HTR-8/SVneo (cell line): ENCODE measurements around the gene DST.
A peak's percentile ranks its signal among the peaks of the same experiment; 100 is the strongest.

ENCODE experiments used
- DNase-seq: peaks from one replicate; pipeline ENCODE4 v3.0.0; 2011; ENCODE audit warnings: low spot score, mixed read lengths; ENCODE audit not compliant: insufficient read length
- FAIRE-seq: peaks from 2 replicates; lab custom pipeline; 2011; peaks lifted over from hg19 to GRCh38; lab: Jason Lieb, UNC

Gene DST

DNA sequence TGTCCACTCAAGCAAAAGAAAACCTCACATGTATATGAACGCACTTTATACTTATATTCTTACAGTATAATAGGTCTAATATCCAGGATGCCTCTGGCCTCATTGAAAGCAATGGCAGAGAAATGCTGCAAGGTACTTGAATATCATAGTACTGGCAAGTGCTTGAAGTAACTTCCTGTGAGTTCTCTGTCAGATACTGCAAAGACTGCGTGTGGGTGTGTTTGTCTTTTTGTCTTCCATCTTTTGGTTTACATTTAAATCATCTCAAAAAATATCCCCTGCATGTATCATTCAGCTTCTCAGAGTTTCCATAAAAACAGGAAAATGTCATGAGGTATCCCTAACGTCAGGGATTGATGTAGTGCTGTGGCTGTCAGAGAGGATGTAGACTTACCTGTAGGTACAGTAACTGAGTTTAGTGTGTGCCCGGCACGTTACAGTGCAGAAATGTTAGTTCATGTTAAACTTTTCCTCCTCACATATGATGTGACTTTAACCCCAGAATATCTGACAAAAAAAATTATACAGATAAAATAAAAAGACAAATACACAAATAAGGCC, 184.3 kb downstream of the DST start:
- FAIRE-seq = no peak
- no peak for DNase-seq

DNA sequence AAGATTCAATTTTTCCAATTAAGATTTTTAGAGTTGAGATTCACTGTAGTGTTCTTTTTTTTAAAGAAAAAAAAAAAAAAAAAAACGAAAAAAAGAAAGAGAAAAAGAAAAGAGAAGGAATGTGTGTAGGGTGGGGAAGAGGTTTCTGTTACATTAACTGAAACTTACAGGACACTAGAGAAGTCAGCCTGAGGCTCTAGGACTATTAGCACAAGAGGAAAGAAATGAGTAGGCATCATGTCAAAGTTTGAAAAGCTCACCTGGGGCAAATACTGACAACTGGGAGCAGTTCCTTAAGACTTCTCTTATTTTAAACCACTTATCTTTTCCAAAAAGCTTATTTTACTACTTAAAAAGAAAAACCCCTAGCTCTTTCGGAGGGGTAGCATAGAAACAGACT, 185.9 kb downstream of the DST start:
- DNase-seq (no peak), FAIRE-seq (no peak)

DNA sequence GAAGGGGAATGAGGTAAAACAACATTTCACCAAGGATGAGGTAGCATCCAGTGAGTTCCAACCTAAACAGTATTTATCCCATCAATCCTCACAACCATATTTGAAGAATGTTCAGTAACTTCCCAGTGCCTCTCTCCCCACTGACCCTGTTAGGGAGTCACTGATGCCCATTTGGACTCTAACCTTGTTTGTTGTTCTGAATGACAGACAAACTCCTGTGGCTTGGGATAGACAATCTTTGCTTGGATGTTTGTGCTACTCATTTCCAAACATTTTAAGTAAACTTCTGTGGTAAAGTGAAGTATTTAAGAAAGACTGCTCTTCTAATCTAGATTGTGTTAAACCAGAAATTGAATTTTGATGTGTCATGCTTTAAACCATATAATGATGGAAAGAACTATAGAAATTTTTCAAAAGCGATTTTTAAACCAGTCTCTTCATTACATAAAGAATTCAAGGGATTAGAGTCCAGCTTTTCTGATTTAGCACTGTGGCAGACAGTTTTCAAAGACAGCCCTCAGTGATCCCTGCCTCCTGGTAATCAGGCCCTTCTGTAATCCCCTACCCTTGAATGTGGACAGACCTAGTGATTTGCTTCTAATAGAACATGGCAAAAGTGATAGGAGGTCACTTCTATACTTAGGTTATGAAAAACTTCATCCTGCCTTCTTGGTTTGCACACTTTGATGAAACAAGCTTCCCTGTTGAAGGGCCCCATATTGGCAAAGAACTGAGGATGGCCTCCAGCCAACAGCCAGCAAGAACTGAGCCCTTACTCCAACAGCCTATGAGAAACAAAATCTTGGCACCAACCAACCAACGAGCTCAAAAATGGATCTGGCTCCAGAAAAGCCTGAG, 191.6 kb downstream of the DST start:
- DNase-seq (no peak), FAIRE-seq (no peak)

DNA sequence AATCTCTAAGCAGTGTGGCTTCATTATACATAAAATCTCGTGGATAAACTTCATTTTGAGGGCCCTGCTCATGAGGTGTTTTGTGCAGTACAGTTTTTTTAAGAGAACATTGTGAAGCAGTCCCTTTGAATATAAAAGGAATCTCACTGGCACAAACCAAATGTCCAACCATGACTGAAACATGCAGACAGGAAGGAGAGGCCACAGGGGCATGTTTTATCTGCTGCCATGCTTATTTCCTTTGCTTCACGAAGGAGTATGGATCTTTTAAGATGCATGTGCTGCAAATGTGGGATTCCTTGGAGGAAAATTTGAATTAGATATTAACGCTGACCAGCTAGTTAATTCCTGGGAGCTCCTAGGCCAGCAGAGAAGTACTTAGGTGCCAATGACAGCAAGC, 192.3 kb downstream of the DST start:
- DNase-seq = no peak
- FAIRE-seq = no peak

DNA sequence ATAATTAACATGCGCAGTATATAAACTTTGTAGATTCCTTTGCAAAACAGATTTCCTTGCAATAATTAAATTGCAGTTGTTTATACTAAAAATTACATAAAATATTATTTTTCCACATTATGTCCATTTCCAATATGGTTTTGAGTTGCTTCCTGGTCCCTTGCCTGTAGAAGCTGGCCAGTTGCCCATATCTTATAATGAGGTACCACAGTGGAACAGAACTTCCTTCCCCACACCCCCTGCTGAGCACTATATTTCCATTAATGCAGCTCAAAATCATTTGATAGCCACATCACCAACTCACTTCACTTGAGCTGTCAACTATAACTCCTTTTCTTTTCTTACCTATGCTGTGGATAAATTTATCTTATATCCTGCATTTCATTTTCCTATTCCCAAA, 194.6 kb downstream of the DST start:
- no peak for FAIRE-seq
- no peak for DNase-seq

DNA sequence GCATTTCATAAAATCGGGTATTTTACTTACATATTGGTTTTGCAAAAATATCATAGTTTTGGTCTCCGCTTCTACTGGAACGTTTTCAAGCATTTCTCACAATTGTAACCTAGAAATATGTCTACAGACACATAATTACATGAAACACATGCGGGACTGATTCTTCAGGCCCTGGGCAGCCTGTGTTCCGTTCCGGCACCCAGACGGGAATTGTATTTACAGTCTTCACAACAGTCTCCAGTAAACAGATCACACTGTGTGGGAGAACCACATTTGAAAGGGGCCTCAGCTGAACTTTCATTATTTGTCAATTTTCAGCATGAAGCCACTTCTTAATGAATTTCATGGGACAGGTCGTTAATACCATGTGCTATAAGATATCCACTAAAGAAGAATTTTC, 196.9 kb downstream of the DST start:
- FAIRE-seq (no peak), DNase-seq (no peak)

DNA sequence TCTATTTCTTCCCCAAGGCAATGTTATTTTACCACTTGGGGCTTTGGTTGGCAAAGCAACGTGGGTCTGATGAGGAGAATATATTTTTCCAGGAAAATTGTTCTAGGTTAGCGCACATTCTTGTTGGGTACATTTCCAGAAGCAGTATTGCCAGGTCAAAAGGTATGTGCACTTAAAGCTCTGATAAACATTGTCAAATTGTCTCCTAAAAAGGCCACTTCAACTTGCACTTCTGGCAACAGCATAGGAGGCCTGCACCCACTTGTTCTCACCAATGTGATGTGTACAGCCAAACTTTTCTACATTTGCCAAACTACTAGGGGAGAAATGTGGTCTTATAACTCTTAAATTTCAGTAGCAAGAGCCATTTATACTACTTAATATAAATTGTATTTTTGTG, 197.8 kb downstream of the DST start:
- DNase-seq = no peak
- no peak for FAIRE-seq

DNA sequence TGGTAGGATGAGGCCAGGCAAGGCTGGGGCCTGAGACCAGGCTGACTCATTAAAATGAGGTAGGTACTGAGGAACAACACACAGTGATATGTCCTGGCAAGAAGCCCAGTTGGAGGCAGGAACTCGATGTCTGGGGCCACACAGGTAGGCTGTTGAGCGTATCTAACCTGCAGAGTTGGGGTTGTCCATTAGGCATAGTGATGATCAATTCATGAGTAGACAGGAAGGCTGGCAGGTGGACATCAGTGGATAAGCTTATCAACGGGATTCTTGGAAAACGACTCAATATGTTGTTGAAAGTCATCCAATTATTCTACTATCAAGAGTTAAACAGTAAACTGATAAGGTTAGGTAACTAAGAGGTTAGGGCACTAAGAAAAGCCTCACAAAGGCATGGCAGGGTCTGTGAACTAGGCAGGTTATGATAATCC, 202.1 kb downstream of the DST start:
- DNase-seq (no peak), FAIRE-seq (peak; percentile 13)

DNA sequence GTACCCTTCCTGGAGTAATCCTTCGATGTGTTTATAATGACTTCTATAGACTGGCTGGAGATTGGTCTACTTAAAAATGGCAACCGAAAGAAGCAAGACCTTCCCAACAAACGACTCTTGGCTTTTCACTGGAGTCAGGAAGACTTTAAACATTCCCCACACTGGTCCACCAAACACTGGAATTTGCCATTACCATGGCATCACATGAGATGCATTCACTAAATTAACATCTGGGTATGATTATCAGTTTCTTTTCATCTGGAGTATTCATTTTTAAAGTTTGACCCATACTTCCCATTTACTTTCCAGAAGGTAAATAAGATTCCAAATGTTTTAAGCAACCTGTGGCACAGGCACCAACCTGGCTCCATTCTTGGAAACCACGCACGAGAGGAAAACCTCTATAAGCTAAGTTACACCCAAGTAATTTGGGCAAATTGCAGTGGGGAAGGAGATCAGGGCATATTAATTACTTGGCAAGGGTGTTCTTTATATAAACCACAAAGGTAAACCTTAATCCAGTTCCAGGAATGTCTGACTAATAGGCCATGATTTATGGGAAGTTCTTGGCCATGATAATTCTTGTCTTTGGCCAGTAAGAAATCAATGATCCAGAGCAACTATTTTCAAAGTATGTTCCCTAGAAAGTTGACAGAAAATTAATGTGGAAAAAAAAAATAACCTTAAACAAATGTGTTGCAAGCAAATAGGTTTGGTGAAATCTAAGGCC, 205.4 kb downstream of the DST start:
- FAIRE-seq (no peak), DNase-seq (no peak)

DNA sequence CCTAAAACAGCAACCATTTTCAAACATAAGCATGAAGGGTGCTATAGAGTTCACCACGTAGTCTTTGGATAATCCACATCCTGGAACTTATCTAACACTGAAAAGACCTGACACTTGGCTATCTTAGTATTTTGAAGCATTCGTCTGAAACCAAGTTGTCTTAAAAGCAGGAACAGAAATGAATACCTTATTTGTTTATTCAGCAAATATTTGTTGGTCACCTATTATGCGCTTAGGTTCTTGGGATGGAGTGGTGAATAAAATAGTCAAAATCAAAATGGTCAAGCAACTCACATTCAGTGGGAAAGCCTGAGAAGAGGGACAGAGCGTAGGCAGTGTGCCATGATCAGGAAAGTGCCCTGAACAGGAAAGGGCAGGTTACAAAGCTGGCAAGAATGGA, 206.9 kb downstream of the DST start:
- no peak for DNase-seq
- FAIRE-seq = no peak

DNA sequence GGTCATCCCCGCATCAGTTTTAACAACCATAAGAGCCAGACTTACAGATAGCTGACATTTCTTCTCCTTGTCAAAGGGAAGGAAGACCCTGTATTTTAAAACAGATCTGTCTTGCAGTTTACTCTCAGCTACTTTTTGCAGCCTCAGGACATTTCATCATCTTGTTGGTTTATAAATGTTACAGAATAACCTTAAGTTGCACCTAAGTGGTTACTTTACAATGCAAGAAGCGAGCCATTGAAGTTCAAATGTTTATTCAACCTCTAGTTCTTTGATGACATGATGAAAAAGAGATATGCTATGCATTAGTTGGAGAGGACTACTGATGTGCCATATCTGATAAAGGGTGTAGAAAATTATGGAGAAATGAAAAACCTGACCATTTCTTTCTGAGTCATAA, 207.4 kb downstream of the DST start:
- FAIRE-seq (no peak), DNase-seq (no peak)

DNA sequence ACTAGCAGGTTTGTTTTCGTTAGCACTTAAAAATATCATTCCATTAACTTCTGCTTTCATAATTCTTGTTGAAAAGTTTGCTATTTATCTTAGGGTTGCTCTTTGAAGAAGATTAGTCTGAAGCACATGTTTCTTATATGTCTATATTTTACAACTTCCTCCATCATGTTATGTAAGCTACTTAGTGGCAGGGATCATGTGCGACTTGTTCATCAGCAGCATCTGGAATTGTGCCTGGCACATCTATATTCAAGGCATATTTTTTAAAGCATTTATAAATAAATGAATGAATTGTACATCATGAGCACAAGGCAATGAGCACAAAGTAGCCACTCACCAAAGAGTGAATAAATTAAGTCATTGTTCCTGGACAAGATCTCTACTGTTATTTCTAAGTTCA, 208.1 kb downstream of the DST start:
- DNase-seq = no peak
- FAIRE-seq = no peak

DNA sequence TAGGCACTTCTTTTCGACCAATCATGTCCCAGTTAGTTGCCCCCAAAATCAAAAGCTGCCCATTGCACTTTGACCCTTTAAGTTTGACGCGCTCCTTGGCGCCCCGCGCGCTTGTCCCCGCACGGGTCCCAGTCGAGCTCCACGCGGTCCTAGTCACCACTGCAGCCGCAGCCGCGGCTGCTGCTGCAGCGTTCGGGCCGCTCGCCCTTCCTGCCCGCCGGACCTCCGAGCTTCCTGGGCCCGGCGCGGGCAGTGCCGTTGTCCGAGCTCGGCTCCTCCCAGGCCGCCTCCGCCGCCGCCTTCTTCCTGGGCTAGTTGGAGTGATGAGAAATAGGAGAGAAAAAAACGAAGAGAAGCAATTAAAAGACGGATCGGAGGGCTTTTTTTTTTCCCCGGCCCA, 209.6 kb downstream of the DST start:
- no peak for FAIRE-seq
- no peak for DNase-seq

DNA sequence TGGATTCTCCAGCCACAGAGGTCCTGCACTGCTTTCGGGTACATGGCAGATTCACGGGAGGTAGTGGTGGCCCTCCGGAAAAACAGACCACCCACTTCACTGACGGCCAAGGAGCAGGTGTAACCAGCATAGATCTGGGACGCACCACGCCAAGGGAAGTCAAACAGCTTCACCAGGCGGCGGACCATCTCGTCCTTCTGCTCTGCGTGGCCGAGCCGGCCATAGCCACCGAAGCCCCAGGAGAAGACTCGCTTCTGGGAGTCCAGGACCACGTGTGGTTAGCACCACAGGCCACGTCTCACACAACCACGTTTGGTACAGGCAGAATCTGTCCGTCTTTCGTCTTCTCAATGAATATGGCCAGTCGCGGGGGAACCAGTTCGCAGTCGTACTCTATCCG, 210.5 kb downstream of the DST start:
- FAIRE-seq = no peak
- no peak for DNase-seq

DNA sequence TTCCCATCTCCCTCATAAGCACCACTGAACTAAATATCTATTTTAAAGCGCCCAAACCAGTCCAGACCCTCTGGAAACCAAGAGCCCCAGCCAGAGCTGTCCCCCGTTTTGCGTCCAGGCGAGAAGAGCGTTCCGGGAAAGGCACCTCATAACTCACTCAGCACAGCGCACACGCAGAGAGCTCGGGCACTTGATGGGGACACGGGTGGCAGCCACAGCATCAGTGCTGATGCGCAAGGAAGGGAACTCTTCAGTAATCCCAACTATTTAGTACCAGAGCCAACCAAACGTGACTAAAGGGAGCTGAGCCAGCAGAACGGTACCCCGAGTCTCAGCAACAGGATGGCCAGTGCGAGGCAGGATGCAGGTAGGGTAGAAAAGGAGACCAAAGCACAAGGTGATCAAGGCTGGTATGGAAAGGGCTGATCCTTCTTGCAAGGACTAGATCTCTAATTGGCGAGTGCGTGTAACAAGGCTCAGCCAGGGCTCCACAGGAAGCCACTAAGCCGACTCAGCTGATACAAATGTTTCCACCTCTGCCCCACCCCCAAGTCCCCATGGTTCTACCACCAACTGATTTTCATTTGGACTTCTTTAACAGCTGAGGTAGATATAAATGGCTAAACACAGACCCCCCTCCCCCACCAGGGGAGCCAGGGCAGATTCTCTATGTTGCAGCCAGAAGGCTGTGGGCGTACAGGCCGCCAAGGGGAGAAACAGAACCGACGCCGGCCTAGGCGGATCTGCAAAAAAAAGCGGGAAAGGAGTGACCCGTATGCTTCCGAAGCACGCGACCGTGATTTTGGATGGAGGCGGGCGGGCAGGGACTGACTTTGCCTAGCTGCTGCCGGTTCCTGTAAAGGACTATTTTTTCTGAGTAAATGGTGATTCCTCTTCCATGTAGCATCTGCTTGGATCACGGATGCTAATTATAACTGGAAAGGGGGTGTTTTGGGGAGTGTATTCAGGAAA, 211.8 kb downstream of the DST start:
- DNase-seq (no peak), FAIRE-seq (peak; percentile 72)

DNA sequence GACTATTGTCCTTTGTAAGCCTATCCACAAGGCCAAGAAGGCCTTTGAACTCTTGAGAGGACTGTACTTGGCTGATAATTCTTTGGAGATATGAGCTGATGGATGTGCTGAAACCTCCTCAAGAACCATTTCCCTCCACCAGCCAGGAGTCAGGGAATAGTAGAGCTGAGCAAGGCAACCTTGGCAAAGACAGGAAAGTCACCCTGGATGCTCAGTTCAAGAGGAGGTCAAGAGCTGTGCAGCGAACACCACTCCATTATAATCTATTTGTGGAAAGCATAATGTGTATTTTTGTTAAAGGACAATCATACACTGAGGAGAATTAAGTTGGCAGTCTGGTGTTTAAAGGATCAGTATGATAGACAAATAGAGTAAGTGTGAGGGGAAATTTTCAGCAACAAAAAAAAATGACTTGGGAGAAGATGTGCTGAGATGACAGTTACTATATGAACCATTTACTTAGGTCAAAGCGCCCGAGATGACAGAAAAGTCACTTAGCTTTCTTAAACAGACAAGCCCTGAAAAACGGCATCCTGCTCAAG, 218.1 kb downstream of the DST start:
- FAIRE-seq (no peak), DNase-seq (no peak)

DNA sequence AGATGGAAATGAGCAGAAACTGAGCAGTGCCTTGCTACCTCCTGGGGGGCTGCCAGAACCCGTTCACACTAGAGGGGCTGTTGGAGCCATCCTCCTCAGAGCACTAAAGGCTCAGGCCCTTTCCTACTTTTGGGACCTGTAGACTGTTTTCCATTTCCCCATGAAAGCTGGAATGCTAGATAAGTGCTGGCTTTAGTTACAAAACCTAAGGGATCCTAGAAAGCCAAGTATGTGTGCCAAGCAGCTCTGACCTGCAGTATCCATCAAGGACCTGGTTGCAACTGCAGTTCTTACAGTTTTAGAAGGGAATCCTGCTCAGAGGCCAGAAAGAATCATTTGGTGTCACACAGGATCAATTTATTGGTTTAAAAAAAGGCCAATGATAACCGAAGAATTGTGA, 218.6 kb downstream of the DST start:
- FAIRE-seq (no peak), DNase-seq (no peak)

DNA sequence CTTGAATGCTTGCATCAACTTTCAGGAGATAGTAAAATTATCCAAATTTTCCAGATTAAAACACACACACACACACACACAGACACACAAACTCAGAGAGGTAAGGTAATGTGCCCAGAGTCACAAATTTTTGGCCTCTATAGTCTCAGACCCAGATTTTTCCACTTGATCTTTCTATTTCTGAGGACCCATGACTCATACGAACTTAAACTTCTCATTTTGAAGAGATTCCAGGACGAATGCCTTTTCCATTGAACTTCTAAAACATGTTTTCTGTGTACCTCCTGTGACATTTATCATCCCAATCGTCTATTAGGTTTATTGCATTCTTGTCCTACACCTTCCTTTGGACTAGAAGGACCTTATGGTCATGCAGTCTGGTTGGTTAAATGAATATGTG, 222.4 kb downstream of the DST start:
- FAIRE-seq (no peak), DNase-seq (no peak)

DNA sequence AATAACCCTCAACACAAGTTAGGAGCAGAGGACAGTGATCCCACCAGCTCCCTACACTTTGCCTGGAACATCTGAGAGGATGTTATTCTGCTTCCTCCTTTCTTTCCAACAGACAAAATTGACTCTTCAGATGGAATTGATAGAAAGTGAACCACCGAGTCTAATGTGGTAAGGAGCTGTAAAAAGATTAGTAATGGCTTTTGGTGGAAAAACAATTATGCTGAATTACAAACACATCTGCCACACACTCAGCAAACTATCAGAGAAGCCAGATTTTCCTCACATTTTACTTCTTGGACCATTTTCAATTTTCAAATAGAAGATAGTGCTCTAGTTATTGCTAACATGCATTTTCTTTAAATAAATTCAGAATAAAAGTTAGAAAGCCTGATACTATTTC, 223.5 kb downstream of the DST start:
- no peak for FAIRE-seq
- no peak for DNase-seq

DNA sequence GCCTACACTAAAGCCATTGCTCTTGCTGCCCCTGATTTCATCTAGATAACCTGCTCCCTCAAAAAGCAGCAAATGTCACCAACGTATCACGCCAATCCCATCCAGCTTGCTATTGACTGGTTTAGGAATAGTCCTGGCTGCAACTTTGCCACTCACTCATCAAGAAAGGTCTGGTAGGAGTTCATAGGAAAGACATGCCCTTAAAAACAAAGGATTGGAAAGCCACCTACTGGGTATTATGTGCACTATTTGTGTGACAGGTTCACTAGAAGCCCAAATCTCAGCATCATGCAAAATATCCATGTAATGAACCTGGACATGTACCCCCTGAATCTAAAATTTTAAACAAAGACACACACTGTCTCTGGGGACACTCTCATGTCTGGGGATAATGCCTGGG, 224.9 kb downstream of the DST start:
- DNase-seq = no peak
- peak; percentile 16 for FAIRE-seq
